Measurements from ENCODE around the gene KBTBD2.
"Not testable (repeated sequence)": the region's sequence is repeated elsewhere in the genome, so short reads cannot be mapped to it uniquely, and the experiment has no call there.

The KBTBD2 gene

DNA sequence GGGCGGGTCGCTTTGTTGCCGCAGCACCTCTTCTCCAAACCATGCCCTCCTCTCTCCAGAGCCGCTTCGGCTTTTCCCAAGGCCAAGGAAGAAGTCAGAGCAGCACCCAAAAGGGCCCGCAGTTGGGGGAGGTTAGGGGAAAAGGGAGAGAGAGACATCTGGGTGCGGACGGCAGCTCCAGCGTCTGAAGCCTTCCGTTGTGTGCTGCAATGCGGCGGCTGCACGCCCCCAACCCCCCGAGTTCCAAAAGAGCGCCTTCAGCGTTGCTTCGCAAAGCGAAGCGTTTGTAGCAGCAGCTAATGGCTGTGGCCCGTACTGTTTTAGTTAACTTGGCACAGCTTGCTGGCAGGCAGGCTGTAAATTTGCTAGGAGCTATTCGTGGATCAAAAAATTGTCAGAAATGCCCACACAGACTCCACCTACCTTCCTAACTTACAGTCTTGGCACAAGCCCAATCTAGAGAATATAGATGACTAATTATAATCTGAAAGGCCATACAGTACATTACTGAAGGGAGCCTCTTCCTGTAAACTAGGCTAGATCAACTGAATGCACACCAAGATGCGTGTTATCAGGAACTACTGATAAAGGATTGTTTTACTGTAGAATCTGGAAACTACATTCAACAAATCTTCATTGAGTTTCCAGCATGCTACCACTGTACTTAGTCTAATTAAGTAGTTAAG is 1.1 kb upstream of the KBTBD2 start:
- DNase-seq: peak; percentile 49

DNA sequence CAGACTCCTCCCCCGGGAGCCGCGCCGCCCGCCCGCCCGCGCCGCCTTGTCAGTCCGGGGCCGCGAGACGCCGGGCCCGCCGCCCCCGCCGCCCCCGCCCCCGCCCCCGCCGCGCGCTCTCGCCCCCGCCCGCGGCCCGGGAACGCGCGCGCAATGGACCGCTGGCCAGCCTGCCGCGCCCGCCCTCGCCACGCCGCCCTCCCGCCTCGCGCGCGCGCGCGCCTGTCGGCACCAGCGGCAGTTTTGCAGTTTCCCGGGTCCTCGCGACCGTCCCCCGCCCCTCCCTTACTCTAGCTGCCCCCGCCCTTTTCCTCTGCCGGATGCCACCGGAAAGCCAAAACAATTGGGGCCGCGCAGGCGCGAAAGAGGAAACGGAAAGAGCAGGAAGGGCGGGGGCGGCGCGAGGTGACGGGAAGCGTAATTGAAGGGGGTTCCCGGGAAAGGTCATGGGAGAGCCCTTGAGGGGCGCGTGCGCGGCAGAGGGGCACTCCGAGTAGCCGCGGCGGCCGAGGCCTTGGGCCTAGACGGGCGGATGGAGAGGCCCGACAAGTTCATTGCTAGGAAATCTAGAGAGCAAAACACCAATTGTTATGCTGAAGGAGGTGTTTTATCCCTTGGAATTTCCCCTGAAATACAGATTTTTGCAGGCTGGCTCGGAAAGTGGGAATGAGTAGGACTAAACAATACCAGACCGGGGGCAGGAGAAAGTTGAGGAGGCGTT is 400 bp upstream of the KBTBD2 start:
- DNase-seq: peak; percentile 98

DNA sequence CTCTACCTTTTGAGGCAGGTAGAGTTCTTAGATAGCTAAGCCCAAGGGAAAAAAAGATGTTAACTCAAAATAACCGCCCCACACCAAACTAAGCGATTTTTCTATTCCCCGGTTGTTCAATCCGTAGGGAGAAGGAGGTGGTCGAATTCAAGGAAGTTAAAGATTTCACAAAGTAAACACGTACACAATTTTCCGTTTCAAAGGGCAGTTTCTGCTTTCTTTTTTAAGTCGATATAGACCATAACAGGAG is 842 bp downstream of the KBTBD2 start:
- DNase-seq: no peak

DNA sequence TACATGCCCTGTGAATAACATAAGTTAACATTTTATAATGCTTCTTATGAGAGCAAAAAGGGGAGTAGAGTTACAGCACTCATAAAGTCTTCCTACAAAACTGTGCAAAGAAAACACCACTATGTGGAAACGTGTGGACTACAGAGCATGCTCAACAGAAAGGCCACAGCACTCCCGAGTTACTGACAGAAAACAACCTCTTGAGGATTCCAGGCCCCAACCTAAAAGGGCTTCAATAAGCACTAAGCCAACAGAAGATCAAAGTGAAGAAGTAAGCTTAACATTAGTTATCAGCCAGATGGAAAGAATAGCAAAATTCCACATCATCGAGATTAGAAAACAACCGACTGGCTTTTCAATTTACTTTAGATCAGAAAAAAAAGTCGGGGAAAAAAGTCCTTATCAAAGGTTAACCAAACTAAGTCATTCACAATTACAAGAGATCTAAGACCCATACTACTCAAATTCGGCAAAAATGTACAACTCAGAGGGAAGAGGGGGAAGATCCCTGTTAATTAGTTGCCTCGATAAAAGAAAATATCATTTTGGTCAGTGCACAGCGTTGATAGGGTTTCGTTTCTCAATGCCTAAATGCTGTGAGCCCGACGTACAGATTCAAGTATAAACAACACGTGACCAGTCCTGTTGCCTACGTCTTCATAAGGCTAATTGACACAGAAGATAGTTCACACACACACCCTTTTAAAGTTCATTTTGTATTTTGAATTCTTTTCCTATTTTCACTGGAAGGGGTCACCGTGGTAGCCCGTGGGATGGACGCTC is 1.4 kb downstream of the KBTBD2 start:
- DNase-seq: peak; percentile 51

DNA sequence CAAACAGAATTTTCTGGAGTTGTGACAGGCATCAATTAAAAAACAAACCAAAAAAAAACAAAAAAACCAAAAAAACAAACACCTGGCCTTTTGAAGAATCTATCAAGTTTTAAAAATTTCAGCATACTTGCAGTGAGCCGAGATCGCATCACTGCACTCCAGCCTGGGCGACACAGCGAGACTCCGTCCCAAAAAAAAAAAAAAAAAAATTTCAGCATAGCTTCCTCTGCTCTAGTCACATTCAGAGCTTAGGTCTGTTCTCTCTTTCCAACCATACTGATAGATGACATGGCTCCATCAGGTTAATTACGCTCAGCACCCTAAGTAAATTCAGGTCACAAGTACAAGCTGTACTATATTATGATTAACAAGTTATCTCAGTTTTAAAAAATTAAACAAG is 3.1 kb downstream of the KBTBD2 start:
- no peak for DNase-seq

DNA sequence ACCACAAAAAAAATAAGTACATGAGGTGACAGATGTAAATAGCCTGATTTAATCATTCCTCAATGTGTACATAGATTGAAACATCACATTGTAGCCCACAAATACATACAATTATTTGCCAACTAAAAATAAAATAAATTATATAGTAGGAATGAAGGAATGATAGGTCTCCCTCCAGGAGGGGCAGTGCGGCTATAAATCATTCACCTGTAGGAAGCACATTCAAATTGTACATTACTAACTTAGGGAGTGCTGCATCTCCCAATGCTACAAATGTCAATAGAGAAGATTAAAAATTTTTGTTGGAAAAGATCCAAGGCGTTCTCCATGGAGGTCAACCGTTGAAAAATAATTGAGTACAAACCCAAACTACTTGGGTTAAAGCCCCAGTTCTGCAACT is 4.2 kb downstream of the KBTBD2 start:
- no peak for DNase-seq

DNA sequence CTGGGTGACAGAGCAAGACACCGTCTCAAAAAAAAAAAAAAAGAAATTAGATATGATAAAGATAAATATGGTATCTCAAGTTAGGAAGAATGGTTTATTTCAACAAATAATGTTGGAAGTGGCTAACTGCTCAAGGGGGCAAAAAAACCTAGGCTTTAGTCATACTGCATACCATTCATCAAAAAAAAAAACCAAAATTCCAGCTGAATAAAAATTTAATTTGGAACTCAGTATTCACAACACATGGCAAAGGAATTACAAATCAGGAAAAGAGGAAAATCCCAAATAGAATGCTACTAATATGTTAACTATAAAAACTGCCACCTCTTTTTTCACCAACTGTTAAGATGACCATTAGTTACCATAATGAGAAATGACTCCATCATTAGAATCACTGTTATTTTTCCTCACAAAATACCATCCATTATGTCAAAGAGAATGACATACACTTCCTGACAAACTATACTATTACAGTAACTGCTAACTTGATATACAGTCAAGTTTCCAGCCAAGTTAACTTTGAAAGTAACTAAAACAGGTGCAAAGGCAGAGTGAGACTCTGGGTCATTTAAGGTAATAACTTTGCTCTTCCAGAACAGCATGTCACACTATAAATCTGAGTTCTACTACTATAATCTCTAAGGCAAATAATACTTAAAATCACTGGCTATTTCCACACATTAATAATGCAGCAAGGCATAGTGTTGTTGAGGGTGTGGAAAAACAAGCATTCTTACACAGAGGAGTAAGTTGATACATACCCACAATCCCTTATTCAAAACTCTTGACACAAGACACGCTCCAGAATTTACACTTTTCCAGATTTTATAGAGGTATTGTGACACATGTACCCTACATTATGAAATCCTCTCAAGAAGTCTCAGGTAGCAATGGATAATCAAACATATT is 10.2 kb downstream of the KBTBD2 start:
- DNase-seq: no peak

DNA sequence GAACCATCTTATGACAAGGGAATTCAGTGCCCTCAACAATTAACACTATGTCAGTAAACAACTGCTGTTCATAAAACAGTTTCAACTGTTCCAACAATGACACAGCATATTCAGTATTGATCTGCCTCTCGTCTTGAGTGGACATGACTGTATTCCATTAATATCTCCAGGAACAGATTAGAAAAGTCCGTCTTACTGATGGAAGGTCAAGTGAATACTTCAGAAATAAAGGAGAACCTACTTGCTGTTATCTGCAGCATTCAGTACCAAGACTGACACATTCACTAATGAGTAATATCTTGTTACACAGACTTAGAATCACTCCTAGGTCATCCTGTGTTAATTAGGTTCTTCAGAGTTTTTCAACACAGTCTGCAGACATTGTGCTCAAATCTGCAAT is 12.1 kb downstream of the KBTBD2 start:
- DNase-seq: no peak

DNA sequence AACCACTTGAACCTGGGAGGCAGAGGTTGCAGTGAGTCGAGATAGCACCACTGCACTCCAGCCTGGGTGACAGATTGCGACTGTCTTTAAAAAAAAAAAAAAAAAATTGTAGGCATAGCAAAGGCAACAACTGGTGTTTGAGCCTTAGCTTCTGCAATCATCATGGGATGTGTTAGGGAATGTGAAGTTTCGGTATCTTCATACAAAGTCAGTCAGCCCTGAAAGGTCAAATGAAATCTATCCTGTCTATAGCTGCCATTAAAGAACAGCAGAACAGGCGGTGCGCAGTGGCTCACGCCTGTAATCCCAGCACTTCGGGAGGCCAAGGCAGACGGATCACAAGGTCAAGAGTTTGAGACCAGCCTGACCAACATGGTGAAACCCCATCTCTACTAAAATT is 13.5 kb downstream of the KBTBD2 start:
- not testable (repeated sequence) for DNase-seq

DNA sequence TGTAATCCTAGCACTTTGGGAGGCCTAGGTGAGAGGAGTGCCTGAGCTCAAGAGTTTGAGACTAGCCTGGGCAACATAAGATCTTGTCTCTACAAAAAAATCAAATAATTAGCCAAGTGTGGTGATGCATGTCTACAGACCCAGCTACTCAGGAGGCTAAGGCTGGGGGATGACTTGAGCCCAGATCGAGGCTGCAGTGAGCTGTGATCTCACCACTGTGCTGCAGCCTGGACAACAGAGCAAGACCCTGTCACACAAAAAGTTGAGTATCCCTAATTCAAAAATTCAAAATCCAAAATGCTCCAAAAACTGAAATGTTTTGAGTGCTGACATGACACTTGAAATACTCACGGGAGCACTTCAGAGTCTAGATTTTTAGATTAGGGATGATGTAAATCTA is 19.1 kb downstream of the KBTBD2 start:
- DNase-seq: no peak

DNA sequence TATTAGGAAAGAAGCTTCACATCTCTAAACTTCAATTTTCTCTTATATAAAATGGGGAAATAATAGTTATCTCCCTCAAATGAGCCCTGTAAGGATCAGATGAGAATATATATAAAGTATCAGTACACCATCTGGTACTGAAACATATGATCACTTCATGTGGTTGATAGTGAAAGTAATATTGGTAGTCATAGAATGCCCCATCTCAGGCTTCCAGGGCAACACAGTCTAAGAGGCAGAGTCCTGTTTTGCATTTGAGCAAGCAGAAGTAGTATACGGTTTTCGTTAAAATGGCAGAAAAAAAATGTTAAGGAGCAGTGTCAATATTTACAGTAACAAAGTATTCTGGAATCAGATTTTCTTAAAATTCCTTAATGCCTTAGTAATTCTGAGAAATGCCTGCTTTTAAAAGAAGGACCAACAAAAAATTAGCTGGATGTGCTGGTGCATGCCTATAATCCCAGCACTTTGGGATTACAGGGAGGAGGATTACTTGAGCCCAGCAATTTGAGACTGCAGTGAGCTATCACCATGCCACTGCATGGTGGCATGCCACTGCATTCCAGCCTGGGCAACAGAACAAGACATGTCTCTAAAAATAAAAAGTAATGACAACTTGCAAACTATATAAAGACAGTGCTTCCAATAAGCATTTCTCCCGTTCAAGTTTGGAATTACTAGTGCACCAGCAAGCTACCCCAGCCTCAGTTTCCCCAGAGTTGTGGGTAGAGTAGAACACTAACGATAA is 19.8 kb downstream of the KBTBD2 start:
- DNase-seq: no peak

DNA sequence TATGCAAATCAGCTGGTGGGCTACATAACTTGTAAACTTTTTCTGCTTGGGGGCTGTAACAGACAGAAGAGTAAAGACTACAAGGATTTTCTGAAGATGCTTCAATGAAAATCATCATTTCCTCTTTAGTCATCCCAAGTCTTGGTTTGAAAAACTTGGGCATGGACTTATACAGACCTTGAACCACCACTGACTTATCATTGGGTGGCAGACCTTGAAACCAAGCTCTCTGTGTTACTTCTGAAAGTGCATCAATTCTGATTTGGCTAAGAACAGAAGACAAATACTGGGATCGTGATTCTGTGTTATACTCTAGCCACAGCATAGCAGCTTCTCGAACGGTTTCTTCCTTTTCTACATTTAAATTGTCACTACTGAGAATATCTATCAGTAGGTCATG is 21.3 kb downstream of the KBTBD2 start:
- DNase-seq: no peak

DNA sequence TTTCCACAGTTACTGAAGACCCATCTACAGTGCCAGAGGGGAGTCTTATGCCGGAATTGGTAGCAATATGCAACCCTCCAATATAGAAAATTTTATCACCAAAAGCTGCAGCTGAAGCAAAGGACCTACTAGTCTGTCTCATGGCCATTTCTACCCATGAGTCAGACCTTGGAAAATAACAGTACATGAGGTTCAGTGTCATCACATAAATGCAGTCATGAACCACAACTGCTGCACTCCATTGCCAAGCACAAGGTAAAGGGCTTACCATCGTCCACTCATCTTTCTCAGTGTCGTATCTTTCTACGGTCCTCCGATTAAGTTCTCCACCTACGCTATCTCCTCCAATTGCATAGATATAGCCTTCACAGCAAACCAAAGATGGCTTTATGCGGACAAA is 21.8 kb downstream of the KBTBD2 start:
- no peak for DNase-seq

DNA sequence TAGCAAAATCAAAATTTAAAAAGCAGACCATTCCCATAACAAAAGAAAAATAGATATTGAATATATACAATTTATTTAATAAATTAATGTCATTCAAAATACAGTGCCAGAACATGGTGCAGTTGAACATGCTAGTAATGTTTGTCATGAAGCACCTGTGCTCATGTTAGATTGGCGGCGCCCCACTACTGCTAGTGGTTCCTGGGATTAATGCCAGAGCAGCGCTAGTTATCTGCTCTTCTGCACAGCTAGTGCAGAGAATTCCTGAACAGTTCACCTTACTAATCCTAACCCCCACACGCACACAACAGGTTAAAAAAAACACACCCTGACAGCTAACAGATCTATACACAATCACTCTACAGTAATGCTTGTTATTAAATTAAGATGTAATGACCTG is 23.4 kb downstream of the KBTBD2 start:
- DNase-seq: no peak

DNA sequence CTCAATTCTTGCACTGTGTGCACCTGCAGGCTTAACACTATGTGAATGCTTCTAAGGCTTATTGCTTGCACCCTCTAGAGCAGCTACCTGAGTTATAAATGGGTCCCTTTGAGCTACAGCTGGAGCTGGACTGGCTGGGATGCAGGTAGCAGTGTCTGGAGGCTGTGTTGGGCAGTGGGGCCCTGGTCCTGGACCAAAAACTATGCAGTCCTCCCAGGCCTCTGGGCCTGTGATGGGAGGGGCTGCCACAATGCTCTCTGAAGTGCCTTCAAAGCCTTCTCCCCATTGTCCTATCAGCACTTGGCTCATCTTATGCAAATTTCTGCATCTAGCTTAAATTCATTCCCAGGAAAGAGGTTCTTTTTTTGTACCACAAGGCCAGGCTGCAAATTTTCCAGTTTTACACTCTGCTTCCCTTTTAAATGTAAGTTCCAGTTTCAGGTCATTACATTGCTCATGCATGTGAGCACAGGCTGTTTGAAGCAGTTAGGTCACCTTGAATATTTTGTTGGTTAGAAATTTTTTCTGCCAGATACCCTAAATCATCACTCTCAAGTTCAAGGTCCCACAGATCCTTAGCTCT is 26.0 kb downstream of the KBTBD2 start:
- no peak for DNase-seq

DNA sequence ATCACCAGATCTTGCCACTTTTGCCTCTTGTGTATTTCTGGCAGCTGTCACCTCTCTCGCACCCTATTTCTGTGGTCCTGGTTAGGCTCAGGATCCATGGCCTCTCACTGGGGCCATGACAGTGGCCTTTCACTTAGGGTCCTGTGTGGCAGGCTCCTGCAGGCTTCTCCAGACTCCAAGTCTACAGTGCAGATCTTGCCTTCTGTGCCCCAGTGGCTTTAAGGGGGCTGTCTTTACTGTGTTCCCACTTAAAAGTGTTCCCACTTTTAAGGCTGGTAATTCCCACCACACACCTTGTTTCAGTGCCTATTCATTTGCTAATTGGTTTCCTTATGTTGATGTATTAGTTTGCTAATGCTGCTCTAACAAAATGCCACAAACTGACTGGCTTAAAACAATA is 27.7 kb downstream of the KBTBD2 start:
- not testable (repeated sequence) for DNase-seq

DNA sequence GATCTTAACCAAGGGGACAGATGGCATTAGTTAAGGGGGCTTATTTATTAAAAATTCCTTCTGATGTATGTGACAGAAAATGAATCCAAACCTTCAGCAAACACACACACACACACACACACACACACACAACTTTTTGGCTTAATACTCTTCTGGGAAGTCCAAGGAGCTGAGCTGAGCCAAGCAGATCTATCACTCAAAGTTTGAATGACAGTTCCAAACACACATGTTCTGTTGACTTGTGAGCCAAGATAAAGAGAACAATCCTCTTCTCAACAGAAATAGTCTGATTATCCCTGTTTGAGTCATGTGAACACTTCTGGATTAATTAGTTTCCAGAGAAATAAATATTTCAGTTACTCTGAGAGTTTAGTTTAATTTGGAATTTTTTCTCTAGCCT is 31.5 kb downstream of the KBTBD2 start:
- no peak for DNase-seq

DNA sequence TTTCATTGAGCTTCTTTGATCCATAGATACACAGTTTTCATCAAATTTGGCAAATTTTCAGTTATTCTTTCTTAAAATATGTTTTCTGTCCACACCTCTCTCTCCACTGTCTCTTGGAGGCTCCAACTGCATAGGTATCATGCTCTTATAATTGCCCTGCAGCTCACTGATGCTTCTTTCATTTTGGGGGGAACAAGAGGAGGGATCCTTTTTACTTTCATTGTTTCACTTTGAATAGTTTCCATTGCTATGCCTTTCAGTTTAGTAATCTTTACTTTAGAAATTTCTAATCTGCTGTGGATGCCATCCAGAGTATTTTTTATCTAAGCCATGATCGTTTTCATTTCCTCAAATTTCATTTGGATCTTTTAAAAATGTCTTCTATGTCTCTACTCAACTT is 32.9 kb downstream of the KBTBD2 start:
- DNase-seq: no peak

DNA sequence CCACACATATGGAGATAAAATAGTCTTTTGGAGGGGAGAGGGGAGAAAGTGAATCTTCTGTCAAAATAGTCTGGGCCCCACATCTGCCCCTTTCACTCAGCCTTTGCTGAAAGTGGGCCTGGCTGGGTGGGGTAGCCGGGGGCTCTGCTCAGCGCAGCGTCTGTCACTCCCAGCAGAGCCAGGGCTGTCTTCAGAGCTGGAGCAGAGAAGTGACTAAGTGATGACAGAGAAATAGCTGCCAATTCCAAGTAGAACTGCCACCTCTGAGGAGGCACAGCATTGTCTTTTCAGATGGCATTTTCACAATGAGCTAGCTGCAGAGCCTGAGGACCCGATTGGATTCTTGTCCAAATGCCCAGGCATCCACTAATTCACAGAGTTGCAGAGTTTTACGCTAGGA is 34.5 kb downstream of the KBTBD2 start:
- DNase-seq: not testable (repeated sequence)

DNA sequence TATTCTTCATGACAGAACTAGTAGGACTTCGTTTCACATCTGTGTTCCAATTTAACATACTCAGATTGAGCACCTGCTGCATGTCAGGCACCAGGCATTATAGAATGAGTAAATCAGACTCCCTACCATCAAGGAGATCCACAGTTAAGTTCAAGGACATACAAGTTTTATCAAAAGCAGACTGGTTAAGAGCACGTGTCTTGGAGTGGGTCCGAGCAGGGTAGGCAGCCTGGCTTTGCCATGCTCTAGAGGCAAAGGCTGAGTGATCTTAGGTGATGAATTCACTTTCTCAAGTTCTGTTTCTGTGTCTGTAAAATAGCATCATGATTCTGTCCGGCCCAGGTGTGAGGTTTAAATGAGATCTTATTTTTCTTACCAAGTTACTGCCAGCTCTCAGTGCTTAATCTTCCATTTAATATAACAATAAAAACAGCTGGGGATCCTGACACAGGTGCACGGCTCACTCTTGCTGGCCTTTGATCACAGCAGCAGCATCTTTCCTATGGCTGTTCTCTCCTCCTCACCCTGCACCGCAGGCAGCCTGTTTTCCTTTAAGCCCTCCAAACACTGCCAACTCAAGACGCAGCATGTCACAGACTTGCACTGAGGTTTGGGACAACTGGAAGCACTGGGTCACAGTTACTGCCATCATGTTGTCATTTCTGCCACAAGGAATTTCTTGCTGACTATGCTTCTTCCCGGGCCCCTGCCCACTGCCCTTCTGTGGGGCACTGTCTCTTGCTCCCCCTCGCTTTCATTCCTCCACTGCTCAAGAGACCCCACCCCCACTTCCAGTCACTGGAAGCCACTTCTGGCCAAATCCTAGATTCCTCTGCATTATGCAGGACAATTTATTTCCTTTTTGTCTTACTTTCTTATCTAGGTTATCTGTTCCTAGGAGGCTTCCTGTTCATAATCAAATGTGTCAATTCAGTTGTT is 35.5 kb downstream of the KBTBD2 start:
- DNase-seq: not testable (repeated sequence)

DNA sequence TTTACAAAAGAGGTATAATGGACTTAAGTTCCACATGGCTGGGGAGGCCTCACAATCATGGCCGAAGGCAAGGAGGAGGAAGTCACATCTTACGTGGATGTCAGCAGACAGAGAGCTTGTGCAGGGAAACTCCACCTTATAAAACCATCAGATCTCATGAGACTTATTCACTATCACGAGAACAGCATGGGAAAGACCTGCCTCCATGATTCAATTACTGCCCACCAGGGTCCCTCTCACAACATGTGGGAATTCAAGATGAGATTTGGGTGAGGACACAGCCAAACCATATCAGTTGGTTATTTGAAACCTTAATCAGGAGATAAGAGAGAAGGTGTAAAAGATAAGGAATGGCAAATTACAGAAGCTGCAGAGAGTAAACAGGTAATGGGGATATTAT is 40.9 kb downstream of the KBTBD2 start:
- not testable (repeated sequence) for DNase-seq

Measured in stimulated activated CD4-positive, alpha-beta T cell treated with anti-CD3 and anti-CD28 coated beads, Interleukin-4, amount 100 ng/mL, for 24 hours (primary cell).